Mucosa of stomach (tissue), 1 donor: Measurements from ENCODE around the gene TSPOAP1.

ENCODE experiments used
- H3K27me3 ChIP-seq: one replicate; pipeline ENCODE4 v1.7.0; 2013; ENCODE audit warnings: mild to moderate bottlenecking, low read length; ENCODE audit not compliant: control insufficient read depth, insufficient read depth
- H3K36me3 ChIP-seq: one replicate; pipeline ENCODE4 v1.7.0; 2013; ENCODE audit warnings: low read length; ENCODE audit not compliant: control insufficient read depth, insufficient read depth
- H3K4me1 ChIP-seq: one replicate; pipeline ENCODE4 v1.7.0; 2013; ENCODE audit warnings: mild to moderate bottlenecking, low read length; ENCODE audit not compliant: control insufficient read depth, insufficient read depth
- H3K4me3 ChIP-seq: one replicate; pipeline ENCODE4 v1.7.0; 2013; ENCODE audit warnings: low read length
- H3K9ac ChIP-seq: one replicate; pipeline ENCODE4 v1.7.0; 2013; ENCODE audit warnings: mild to moderate bottlenecking, low read length, moderate library complexity
- H3K9me3 ChIP-seq: one replicate; pipeline ENCODE4 v1.7.0; 2013; ENCODE audit warnings: mild to moderate bottlenecking, low read length, moderate library complexity; ENCODE audit not compliant: control insufficient read depth
- donor health status: Pancreatic carcinoma.

TSPOAP1 gene, protein sequence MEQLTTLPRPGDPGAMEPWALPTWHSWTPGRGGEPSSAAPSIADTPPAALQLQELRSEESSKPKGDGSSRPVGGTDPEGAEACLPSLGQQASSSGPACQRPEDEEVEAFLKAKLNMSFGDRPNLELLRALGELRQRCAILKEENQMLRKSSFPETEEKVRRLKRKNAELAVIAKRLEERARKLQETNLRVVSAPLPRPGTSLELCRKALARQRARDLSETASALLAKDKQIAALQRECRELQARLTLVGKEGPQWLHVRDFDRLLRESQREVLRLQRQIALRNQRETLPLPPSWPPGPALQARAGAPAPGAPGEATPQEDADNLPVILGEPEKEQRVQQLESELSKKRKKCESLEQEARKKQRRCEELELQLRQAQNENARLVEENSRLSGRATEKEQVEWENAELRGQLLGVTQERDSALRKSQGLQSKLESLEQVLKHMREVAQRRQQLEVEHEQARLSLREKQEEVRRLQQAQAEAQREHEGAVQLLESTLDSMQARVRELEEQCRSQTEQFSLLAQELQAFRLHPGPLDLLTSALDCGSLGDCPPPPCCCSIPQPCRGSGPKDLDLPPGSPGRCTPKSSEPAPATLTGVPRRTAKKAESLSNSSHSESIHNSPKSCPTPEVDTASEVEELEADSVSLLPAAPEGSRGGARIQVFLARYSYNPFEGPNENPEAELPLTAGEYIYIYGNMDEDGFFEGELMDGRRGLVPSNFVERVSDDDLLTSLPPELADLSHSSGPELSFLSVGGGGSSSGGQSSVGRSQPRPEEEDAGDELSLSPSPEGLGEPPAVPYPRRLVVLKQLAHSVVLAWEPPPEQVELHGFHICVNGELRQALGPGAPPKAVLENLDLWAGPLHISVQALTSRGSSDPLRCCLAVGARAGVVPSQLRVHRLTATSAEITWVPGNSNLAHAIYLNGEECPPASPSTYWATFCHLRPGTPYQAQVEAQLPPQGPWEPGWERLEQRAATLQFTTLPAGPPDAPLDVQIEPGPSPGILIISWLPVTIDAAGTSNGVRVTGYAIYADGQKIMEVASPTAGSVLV (N-terminal part only)

GRCh38 chr17:58328195-58329034, at the start of gene TSPOAP1:
TSPOAP1 (minus strand) TSS chr17:58328795; CDS start chr17:58327920, 875 bp downstream.
- peaks cover 15% of the 10 kb centered on the region for H3K4me1 ChIP-seq
- peaks cover 3% of the 10 kb centered on the region for H3K27me3 ChIP-seq
- no peak within 1 kb of the TSS for H3K9ac ChIP-seq
- H3K36me3 ChIP-seq, result no peaks in the 10 kb centered on the region
- H3K4me3 ChIP-seq, result no peak within 1 kb of the TSS
- no peaks in the 10 kb centered on the region for H3K9me3 ChIP-seq

DNA sequence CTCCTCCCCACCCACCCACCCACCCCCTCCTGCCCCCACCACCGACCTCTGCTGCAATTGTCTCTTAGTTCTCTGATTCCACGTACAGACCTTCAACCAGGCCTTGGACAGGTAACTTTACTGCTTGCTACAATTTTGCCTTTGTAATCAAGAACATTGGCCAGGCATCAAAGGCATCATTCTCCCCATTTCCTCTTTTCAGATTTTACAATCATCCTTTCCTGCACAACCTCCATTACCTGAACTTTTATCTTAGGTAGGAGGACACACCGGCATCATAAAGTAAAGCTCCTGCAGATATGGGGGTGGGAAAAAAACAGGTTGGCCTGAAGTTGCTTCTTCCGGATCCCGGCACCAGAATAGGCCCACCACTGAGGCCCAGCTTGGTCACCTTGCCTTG, 49.1 kb upstream of the TSPOAP1 start:
- no peaks in the 10 kb centered on the region for H3K9me3 ChIP-seq
- peaks cover 45% of the 10 kb centered on the region for H3K4me1 ChIP-seq
- H3K36me3 ChIP-seq, result no peaks in the 10 kb centered on the region
- no peak overlapping the region for H3K9ac ChIP-seq
- H3K27me3 ChIP-seq, result no peaks in the 10 kb centered on the region
- no peak overlapping the region for H3K4me3 ChIP-seq

GRCh38 chr17:58377093-58377601, 48.6 kb upstream of the TSPOAP1 start:
- H3K4me1 ChIP-seq, result peaks cover 45% of the 10 kb centered on the region
- no peak overlapping the region for H3K4me3 ChIP-seq

GRCh38 chr17:58376472-58377000, 47.9 kb upstream of the TSPOAP1 start:
- H3K36me3 ChIP-seq, result no peaks in the 10 kb centered on the region
- no peaks in the 10 kb centered on the region for H3K27me3 ChIP-seq
- H3K9me3 ChIP-seq, result no peaks in the 10 kb centered on the region
- H3K4me1 ChIP-seq, result peaks cover 40% of the 10 kb centered on the region
- H3K9ac ChIP-seq, result no peak overlapping the region
- no peak overlapping the region for H3K4me3 ChIP-seq

More at GRCh38 chr17:58377093-58377601, 48.6 kb upstream of the TSPOAP1 start:
- Histone ChIP-seq H3K9me3 (no peaks in the 10 kb centered on the region), H3K27me3 (no peaks in the 10 kb centered on the region), H3K9ac (no peak overlapping the region), H3K36me3 (no peaks in the 10 kb centered on the region)

DNA sequence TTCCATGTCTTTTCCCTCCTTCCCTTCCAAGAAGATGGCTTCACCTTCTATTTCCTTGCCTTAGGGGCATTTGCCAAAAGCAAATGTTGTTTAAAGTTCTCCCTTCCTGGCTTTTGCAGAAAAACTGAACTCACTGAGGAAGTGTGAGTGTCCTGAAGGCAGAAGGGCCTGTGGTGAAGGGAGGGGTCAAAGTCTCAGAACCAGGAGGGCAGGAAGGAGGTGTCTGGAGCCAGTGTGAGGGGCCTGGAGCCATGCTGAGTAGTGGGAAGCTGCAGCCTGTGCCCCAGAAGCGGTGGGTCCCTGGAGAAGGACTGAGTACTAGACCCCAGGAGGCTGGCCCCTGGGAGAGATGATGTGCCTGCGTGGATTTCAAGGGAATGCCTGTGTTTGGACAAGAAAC, 47.2 kb upstream of the TSPOAP1 start:
- Histone ChIP-seq H3K27me3 (no peaks in the 10 kb centered on the region), H3K9ac (no peak overlapping the region), H3K9me3 (no peaks in the 10 kb centered on the region), H3K4me1 (peaks cover 33% of the 10 kb centered on the region), H3K36me3 (no peaks in the 10 kb centered on the region), H3K4me3 (no peak overlapping the region)

DNA sequence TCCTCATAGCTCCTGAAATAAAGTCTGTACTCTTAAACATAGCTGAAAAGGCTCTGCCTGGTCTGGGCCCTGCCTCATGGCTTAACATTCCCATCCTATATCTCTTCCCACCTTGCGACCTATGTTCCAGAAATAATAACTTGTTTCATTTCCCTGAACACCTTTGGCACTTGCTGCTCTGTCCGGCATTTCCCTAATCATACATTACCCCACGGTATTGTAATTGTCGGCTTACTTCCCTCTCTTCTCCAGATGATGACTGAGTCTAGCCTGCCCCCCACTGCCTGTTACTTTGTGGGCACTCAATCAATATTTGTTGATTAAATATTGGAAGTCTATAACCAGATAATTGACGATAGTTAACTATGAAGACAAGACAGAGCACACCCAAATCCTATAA, 46.7 kb upstream of the TSPOAP1 start:
- Histone ChIP-seq H3K27me3 (no peaks in the 10 kb centered on the region), H3K4me1 (peaks cover 33% of the 10 kb centered on the region), H3K9ac (no peak overlapping the region), H3K9me3 (no peaks in the 10 kb centered on the region), H3K36me3 (no peaks in the 10 kb centered on the region), H3K4me3 (no peak overlapping the region)

DNA sequence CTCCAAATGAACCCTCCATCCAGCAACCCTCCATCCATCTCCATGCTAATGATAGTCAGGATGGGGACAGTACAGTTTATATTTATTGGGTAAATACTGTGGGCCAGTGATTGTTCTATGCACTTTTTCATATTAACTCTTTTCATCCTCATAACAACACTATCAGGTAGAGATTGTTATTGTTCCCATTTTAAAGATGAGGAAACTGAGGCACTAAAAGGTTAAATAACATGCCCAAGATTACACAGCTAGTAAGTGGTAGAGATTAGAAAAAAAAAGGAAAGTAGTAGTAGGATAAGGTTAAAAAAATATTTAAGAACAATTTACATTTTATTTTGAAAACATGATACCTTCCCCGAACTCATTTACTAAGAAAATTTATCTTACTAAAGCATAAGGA, 45.3 kb upstream of the TSPOAP1 start:
- no peaks in the 10 kb centered on the region for H3K36me3 ChIP-seq
- H3K4me1 ChIP-seq, result peaks cover 39% of the 10 kb centered on the region
- no peak overlapping the region for H3K4me3 ChIP-seq
- H3K27me3 ChIP-seq, result no peaks in the 10 kb centered on the region
- H3K9me3 ChIP-seq, result no peaks in the 10 kb centered on the region
- no peak overlapping the region for H3K9ac ChIP-seq

GRCh38 chr17:58373003-58373402, 44.4 kb upstream of the TSPOAP1 start:
- H3K27me3 ChIP-seq, result no peaks in the 10 kb centered on the region
- H3K4me3 ChIP-seq, result no peak overlapping the region
- no peak overlapping the region for H3K9ac ChIP-seq
- no peaks in the 10 kb centered on the region for H3K36me3 ChIP-seq
- no peaks in the 10 kb centered on the region for H3K9me3 ChIP-seq
- peaks cover 43% of the 10 kb centered on the region for H3K4me1 ChIP-seq

- Histone ChIP-seq H3K9ac (no peak overlapping the region), H3K4me1 (peaks cover 42% of the 10 kb centered on the region)
These were observed 42.8 kb upstream of the TSPOAP1 start for GRCh38 chr17:58371300-58371950.

DNA sequence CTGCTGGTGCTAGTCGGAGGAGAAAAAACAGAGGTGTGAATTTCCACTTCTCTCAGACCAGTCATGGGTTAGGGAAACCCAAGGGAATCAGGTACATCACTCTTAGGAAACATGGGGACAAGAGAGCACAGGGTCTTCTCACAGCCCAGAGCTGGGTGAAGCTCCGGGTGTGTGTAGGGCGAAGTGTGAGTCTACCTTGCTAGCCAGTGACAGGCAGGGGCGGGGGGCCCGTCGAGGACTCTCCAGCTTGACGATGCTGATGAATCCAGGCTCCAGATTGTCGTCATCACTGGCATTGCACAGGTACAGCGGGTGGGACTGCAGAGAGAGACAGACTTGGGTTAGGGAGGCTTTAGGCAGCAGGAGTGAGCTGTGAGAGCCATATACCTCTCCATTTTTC, 42.1 kb upstream of the TSPOAP1 start:
- Histone ChIP-seq H3K36me3 (no peaks in the 10 kb centered on the region), H3K4me3 (no peak overlapping the region), H3K9ac (no peak overlapping the region), H3K4me1 (peaks cover 42% of the 10 kb centered on the region), H3K9me3 (no peaks in the 10 kb centered on the region), H3K27me3 (no peaks in the 10 kb centered on the region)

More at GRCh38 chr17:58371300-58371950, 42.8 kb upstream of the TSPOAP1 start:
- Histone ChIP-seq H3K4me3 (no peak overlapping the region), H3K36me3 (no peaks in the 10 kb centered on the region), H3K27me3 (no peaks in the 10 kb centered on the region), H3K9me3 (no peaks in the 10 kb centered on the region)

GRCh38 chr17:58370309-58370708, 41.7 kb upstream of the TSPOAP1 start:
- Histone ChIP-seq H3K4me1 (peaks cover 42% of the 10 kb centered on the region), H3K36me3 (no peaks in the 10 kb centered on the region), H3K9me3 (no peaks in the 10 kb centered on the region), H3K4me3 (no peak overlapping the region), H3K9ac (no peak overlapping the region), H3K27me3 (no peaks in the 10 kb centered on the region)
